A673 (cell line): ENCODE results near the gene GPATCH3.

ENCODE experiments used
- CTCF ChIP-seq: fragments of 300-800, 200-600 bp; sonication (generic); conservative IDR thresholded peaks from 2 replicates; pipeline ENCODE4 v1.5.1; 2017; ENCODE audit warnings: low read depth, mild to moderate bottlenecking, antibody characterized with exemption, low read length, moderate library complexity, mixed read lengths
- EZH2 ChIP-seq: fragments of 200-600 bp; sonication (generic); IDR thresholded peaks from 2 replicates; pipeline ENCODE4 v1.6.1; 2017; ENCODE audit warnings: borderline replicate concordance, low read depth, mild to moderate bottlenecking, mixed read lengths, antibody characterized with exemption, low read length; ENCODE audit not compliant: poor library complexity, severe bottlenecking

- no peak for TF ChIP-seq CTCF
- TF ChIP-seq EZH2, result no peak
Observed at GRCh38 chr1:26932531-26932930, 32.3 kb upstream of the GPATCH3 start.
